GM18858 (cell line): ENCODE results near the gene TCTA.
"Not testable (repeated sequence)": the region's sequence is repeated elsewhere in the genome, so short reads cannot be mapped to it uniquely, and the experiment has no call there.

ENCODE experiments used
- ATAC-seq: cut with Tn5 transposase; IDR thresholded peaks from one replicate; pipeline ENCODE4 v1.9.1; 2021; ENCODE audit not compliant: unreplicated experiment

Gene TCTA

DNA sequence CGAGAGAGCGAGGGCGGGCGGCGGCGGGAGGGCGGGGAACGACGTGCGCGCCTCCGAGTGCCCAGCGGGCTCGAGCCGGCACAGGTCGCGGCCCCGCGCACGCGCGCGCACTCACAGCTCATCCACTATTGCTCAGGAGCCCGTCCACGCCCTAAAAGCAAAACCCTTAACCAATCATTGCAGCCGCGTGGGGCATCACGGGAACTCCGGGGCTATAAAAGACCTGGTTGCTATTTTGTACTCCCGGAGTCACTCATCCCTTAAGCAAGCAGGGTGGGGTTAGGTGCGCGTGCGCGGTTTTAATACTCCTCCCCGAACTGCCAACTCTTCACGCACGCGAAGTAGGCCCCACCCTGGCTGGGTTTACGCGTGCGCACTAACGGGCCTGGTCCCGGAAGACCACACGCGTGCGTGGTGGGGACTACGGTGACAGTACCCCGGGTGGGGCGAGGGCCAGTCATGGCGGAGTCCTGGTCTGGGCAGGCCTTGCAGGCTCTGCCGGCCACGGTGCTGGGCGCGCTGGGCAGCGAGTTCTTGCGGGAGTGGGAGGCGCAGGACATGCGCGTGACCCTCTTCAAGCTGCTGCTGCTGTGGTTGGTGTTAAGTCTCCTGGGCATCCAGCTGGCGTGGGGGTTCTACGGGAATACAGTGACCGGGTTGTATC lies at the start of gene TCTA, which contains the start of gene RHOA:
TCTA (plus strand) TSS at position 456 of the 664 bp plus-strand sequence; CDS start at position 460, 4 bp downstream.
RHOA (minus strand) TSS at position 9 of the 664 bp plus-strand sequence. CDS start 36,387 bp downstream, outside the sequence.
- ATAC-seq, result peak; percentile 65

GRCh38 chr3:49362561-49362960 lies 49.7 kb upstream of the TCTA start:
- no peak for ATAC-seq

- ATAC-seq, result no peak
Measured at GRCh38 chr3:49370585-49371290, 41.5 kb upstream of the TCTA start.

DNA sequence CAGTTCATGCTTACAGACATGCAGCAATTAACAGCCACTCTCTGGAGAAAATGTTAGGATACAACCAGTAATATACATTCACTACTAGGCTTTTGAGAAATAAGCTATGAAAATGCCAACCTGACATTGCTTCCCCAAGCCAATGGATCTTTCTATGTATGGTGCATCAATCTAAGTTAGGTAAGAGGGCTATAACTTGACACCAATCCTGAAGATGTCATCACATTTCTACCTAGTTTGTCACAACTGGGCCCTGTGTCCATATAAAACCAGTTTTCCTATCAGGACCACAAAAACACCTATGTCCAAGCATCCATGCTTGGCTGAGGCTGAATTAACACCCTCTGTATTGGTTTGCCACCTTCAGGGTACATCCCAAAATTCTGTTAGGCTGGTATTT lies 40.3 kb upstream of the TCTA start:
- ATAC-seq, result no peak

- ATAC-seq, result no peak
Measured at GRCh38 chr3:49377483-49377882, 34.7 kb upstream of the TCTA start.

- no peak for ATAC-seq
Measured at GRCh38 chr3:49378249-49378895, 33.9 kb upstream of the TCTA start.

DNA sequence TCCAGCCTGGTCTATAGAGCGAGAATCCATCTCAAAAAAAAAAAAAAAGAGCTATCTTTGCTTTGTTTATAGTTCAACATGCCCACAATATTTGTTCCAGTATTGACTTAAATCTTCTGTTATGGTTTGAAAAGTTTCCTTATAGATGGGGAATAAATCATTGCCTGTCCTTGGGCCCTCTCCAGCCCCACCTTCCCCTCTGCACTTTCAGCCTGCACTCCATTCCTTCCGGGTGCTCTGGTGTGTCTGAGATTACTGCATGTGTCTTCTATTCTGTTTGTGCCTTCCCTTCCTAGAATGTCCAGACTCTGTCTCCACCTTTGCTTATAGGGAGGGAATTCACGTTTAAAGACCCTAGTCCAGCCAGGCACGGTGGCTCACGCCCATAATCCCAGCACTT lies 28.8 kb upstream of the TCTA start:
- ATAC-seq, result no peak

DNA sequence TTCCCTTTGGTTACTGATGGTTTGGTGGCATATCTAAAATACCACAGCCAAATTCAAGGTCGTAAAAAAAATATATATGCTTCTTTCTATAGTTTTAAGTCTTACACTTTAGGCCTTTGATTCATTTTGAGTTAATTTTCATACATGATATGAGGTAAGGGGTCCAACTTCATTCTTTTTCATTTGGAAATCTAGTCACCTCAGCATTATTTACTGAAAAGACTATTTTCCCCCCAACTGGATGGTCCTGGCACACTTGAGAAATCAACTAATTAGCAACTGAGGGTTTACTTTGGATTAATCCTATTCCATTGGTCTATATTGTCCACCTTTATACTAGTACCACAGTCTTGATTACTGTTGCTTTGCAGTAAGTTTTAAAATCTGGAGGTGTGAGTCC lies 26.6 kb upstream of the TCTA start:
- no peak for ATAC-seq

DNA sequence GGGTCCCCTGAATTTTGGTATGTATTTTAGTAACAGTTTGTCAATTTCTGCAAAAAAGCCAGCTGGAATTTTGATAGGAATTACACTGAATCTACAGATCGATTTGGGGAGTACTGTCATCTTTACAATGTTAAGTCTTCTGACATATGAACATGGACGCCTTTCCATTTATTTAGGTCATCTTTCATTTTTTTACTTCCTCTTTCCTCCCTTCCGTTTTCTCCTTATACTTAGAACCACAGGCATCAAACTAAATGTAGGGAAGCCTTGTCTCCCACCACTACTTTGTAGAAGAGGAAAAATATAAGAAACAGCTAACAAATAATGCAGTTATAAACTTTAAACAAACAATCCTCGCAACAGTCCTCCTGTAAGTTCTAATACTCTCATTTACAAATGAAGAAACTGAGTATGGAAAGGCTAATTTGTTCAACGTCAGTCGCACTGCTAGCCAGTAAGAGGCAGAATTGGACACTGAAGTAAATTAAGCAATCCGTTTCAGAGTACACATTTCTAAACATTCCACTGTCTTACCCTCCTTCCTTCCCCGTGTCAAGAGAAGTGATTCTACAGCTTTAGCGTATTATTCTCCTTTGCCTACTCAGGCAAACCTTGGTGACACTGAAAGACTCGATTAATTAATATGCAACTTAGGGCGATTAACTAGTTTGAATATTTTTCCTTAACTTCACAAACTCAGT lies 26.0 kb upstream of the TCTA start:
- no peak for ATAC-seq

DNA sequence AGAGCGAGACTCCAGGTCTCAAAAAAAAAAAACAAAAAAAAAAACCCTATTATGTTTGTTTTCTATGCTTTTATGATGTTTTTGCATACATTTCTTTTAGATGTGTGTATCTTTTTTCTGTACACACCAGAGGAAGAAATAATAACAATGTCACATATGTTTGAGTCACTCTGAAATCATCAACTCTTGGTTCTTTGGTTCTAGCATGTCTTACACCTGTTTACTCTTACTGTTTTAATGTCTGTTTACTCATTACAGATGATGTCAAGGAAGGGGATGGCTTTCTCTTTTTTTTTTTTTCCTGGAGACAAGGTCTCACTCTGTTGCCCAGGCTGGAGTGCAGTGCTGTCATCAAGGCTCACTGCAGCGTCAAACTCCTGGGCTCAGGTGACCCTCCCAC lies 24.5 kb upstream of the TCTA start:
- ATAC-seq, result no peak

- no peak for ATAC-seq
Measured at GRCh38 chr3:49388289-49388820, 23.9 kb upstream of the TCTA start.

DNA sequence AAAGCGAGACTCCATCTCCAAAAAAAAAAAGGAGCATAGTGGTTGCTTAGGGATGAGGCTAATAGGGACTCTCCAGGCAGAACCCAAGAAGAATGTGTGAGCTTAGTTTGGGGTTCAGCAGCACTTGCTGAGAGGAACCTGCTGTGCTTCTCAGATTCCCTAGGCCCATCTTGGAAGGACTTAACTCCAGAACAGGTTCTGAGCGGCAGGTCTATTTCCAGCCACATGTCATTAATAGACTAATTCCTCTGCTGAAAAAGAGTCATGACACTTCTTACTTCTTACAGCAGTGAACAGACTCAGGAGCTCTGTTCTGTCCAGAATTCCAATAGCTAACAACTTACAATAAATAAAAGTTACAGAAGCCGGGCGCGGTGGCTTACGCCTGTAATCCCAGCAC lies 22.9 kb upstream of the TCTA start:
- ATAC-seq, result no peak

- ATAC-seq, result not testable (repeated sequence)
Measured at GRCh38 chr3:49391310-49391709, 20.9 kb upstream of the TCTA start.

DNA sequence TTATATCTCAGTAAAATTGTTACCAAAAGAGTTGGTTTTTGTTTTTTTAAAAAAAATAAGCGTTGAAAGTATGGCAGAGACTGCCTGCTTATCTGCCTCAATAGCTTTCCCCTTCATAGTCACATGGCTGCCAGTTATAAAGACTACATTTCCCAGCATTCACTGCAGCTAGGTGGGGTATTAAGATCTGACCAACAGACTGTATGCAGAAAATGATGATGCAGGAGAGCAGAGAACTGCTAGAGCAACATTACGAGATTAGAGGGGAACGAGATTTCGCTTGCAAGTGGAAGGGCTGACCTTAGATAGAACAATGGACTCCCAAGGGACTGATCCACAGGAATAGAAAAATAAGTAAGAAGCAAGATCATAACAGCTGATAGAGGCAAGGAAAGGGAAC lies 14.8 kb upstream of the TCTA start:
- no peak for ATAC-seq

DNA sequence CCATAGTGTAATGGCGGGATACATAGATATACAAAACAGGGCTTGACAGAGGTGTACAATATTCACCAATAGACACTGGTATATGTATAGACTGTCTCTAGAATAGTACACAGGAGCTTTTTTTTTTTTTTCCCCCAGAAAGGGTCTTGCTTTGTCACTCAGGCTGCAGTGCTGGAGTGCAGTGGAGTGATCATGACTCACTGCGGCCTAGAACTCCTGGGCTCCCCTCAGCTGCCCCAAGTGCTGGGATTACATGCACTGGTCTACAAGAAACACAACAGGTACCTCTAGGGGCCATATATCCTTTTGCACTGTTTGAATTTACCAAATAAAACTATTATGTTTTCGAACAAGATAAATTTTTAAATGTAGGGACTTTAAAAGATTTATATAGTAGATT lies 12.8 kb upstream of the TCTA start:
- ATAC-seq, result no peak

GRCh38 chr3:49401766-49402165 lies 10.5 kb upstream of the TCTA start:
- no peak for ATAC-seq

DNA sequence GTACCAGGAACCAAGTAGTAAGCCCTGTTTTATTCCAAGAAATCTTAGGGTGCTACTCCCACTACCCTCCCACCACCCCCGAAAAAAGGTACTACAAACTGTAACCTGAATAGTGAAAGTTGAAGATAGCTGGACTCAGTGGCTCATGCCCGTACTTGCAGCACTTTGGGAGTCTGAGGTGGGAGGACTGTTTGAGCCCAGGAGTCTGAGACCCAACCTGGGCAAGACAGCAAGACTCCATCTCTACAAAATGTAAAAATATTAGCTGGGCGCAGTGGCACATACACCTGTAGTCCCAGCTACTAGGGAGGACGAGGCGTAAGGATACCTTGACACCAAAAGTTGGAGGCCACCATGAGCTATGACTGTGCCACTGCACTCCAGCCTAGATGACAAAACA lies 8.3 kb upstream of the TCTA start:
- no peak for ATAC-seq

DNA sequence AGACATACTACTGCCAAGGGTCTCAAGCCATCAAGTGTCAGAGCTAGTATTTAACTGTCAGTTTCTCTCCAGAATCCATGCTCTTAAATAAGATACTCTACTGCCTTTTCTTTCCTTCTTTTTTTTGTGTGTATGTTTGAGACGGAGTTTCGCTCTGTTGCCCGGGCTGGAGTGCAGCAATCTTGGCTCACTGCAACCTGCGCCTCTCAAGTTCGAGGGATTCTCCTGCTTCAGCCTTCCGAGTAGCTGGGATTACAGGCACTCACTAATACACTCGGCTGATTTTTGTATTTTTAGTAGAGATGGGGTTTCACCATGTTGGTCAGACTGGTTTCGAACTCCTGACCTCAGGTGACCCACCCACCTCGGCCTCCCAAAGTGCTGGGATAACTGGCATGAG lies 6.7 kb upstream of the TCTA start:
- not testable (repeated sequence) for ATAC-seq

GRCh38 chr3:49406571-49407565 lies 5.4 kb upstream of the TCTA start:
- ATAC-seq, result no peak
